CD14-positive monocyte (primary cell): ENCODE results near the gene ZNF524. TPM values are rescaled to one million over a fixed set of nuclear protein-coding genes. Genes with fewer than 3 reads are reported as not detected.

Experiments used
- DNase-seq, 3 donors: peaks; one replicate each; pipeline ENCODE4 v3.0.0-alpha.2; 2011 to 2022
- H2AFZ ChIP-seq: 2 replicates; pipeline ENCODE4 v1.6.0; 2012; ENCODE audit warnings: mild to moderate bottlenecking, low read depth, low read length, inconsistent platforms; ENCODE audit not compliant: insufficient read depth, poor library complexity, severe bottlenecking
- H3K27ac ChIP-seq, 2 donors: 1 replicate in 1 of 2; 2 replicates in 1 of 2; pipeline ENCODE4 v1.5.1; 2012 to 2013; ENCODE audit warnings: low read length in 2 of 2, control low read depth in 1 of 2, inconsistent platforms in 1 of 2, low read depth in 1 of 2, mild to moderate bottlenecking in 1 of 2
- H3K27me3 ChIP-seq, 2 donors: one replicate each; pipeline versions ENCODE4 v1.6.0 to v1.6.1; 2011 to 2013; ENCODE audit warnings: low read length in 2 of 2; ENCODE audit not compliant: control insufficient read depth in 2 of 2, insufficient read depth in 2 of 2
- H3K36me3 ChIP-seq, 2 donors: replicated peaks in 1 of 2; 1 replicate in 1 of 2; 2 replicates in 1 of 2; pipeline versions ENCODE4 v1.5.1 to v1.6.1; 2012 to 2013; ENCODE audit warnings: low read length in 2 of 2, control low read depth in 1 of 2, inconsistent platforms in 1 of 2, mild to moderate bottlenecking in 1 of 2; ENCODE audit not compliant: insufficient read depth in 2 of 2, control insufficient read depth in 1 of 2
- H3K4me1 ChIP-seq, 2 donors: 1 replicate in 1 of 2; 2 replicates in 1 of 2; pipeline versions ENCODE4 v1.5.1 to v1.6.1; 2012 to 2013; ENCODE audit warnings: low read length in 2 of 2, control low read depth in 1 of 2, inconsistent platforms in 1 of 2, mild to moderate bottlenecking in 1 of 2, moderate library complexity in 1 of 2; ENCODE audit not compliant: insufficient read depth in 2 of 2, control insufficient read depth in 1 of 2
- H3K4me2 ChIP-seq: replicated peaks from 2 replicates; pipeline ENCODE3; 2012; ENCODE audit warnings: low read length, moderate library complexity, mild to moderate bottlenecking; ENCODE audit not compliant: poor library complexity, severe bottlenecking; ENCODE audit errors: extremely low read depth
- H3K4me3 ChIP-seq, 3 experiments: fragments of 200-600 bp in 1 of 3; sonication (generic) in 1 of 3; replicated peaks in 1 of 3; 1 replicate in 2 of 3; 2 replicates in 1 of 3; pipeline ENCODE4 v1.5.1; 2011 to 2013; ENCODE audit warnings: low read length in 3 of 3, mild to moderate bottlenecking in 3 of 3, control low read depth in 2 of 3, low read depth in 2 of 3, inconsistent platforms in 1 of 3, moderate library complexity in 1 of 3
- H3K79me2 ChIP-seq: 2 replicates; pipeline ENCODE4 v1.6.0; 2012; ENCODE audit warnings: mild to moderate bottlenecking, control low read depth, inconsistent platforms, low read length, moderate library complexity; ENCODE audit not compliant: insufficient read depth
- H3K9ac ChIP-seq: 2 replicates; pipeline ENCODE4 v1.6.0; 2017; ENCODE audit warnings: low read length, mild to moderate bottlenecking; ENCODE audit not compliant: insufficient read depth, poor library complexity, severe bottlenecking
- H3K9me3 ChIP-seq, 2 donors: replicated peaks in 1 of 2; 1 replicate in 1 of 2; 2 replicates in 1 of 2; pipeline versions ENCODE4 v1.5.1 to v1.6.1; 2012 to 2013; ENCODE audit warnings: low read length in 2 of 2, control low read depth in 1 of 2; ENCODE audit not compliant: control insufficient read depth in 1 of 2, insufficient read depth in 1 of 2
- H4K20me1 ChIP-seq: 2 replicates; pipeline ENCODE4 v1.6.0; 2012; ENCODE audit warnings: mild to moderate bottlenecking, low read length, control low read depth, moderate library complexity; ENCODE audit not compliant: insufficient read depth
- H3K27ac Mint-ChIP-seq, 7 donors: one replicate each; pipeline ENCODE4 v1.8.0; 2020; ENCODE audit warnings: mild to moderate bottlenecking in 7 of 7, mixed read lengths in 7 of 7, moderate library complexity in 6 of 7, inconsistent platforms in 2 of 7
- H3K27me3 Mint-ChIP-seq, 3 donors: one replicate each; pipeline ENCODE4 v1.8.0; 2021 to 2022; ENCODE audit warnings: low read depth in 3 of 3, mild to moderate bottlenecking in 3 of 3, mixed read lengths in 3 of 3, moderate library complexity in 3 of 3, inconsistent platforms in 1 of 3
- H3K36me3 Mint-ChIP-seq, 2 donors: one replicate each; pipeline ENCODE4 v1.8.0; 2020; ENCODE audit warnings: mixed read lengths in 2 of 2, inconsistent platforms in 1 of 2, mild to moderate bottlenecking in 1 of 2
- H3K4me1 Mint-ChIP-seq: one replicate; pipeline ENCODE4 v1.8.0; 2020; ENCODE audit warnings: mild to moderate bottlenecking, mixed read lengths
- H3K4me3 Mint-ChIP-seq, 2 donors: one replicate each; pipeline ENCODE4 v1.8.0; 2020; ENCODE audit warnings: mild to moderate bottlenecking in 2 of 2, mixed read lengths in 2 of 2, moderate library complexity in 1 of 2
- H3K9me3 Mint-ChIP-seq, 7 donors: one replicate each; pipeline ENCODE4 v1.8.0; 2020 to 2022; ENCODE audit warnings: mixed read lengths in 7 of 7, mild to moderate bottlenecking in 6 of 7, moderate library complexity in 6 of 7, inconsistent platforms in 2 of 7
- WGBS: methylation state at CpG from one replicate; pipeline ENCODE4 v1.1.5; 2013; ENCODE audit warnings: missing lambda C conversion rate; ENCODE audit not compliant: insufficient coverage; 5-methylcytosine and 5-hydroxymethylcytosine counted together
- intact Hi-C, 2 donors: fragments of 100-400 bp; cut with micrococcal nuclease; formaldehyde crosslinking; loops; one replicate each; pipeline versions ENCODE4 v1.15.0 to v1.15.1; 2023
- polyA plus RNA-seq, 3 donors: library from polyadenylated mRNA; depleted of rRNA in 1 of 3; unstranded in 2 of 3; stranded (reverse) in 1 of 3; fragments of 300-500 nt in 2 of 3; fragments of >200 nt in 1 of 3; fragmentation: Illumina TruSeq in 2 of 3; gene quantifications; 1 replicate in 2 of 3; 2 replicates in 1 of 3; pipeline ENCODE4 v1.2.3, GENCODE V29; 2012 to 2021
- TF ChIP-seq, protein P1 (sequence below): fragments of 200-600 bp; IDR thresholded peaks from one replicate; pipeline ENCODE4 v1.8.0; 2022; ENCODE audit warnings: antibody characterized with exemption, mild to moderate bottlenecking

ZNF524 gene
- polyA plus RNA-seq, 3 donors, result 27.9 to 45.7 (median 41.8) TPM

- 2% methylated on average over 24 of the region's 36 CpGs for WGBS
- H3K27ac ChIP-seq, result no peak overlapping the region
Measured at GRCh38 chr19:55585658-55586339, 14.3 kb upstream of the ZNF524 start.

GRCh38 chr19:55586976-55587668 lies 13.0 kb upstream of the ZNF524 start:
- Histone ChIP-seq H3K4me1 (peaks cover 10 to 21% of the 10 kb centered on the region in 2 donors), H3K27ac (no peak overlapping the region), H4K20me1 (no peaks in the 10 kb centered on the region), H3K27me3 (peaks cover 9 to 29% of the 10 kb centered on the region in 2 donors), H3K9me3 (no peaks in the 10 kb centered on the region), H3K79me2 (no peaks in the 10 kb centered on the region), H3K9ac (no peak overlapping the region), H3K36me3 (no peaks in the 10 kb centered on the region), H2AFZ (peak overlapping the region; percentile 65), H3K4me3 (peak overlapping the region in 2 of 3 experiments; percentile 24 to 75), H3K4me2 (peak overlapping the region; percentile 88)
- intact Hi-C loops, result loop anchor here in 1 of 2 donors (1.0 to 5.0 kb wide), 2 partner anchors 12 to 35 kb away; partner anchors contain the start of genes FIZ1 and ZNF784
- Mint-ChIP-seq H3K4me3 (peak overlapping the region; percentile 76 to 92), H3K27me3 (peaks cover 25 to 37% (median 34%) of the 10 kb centered on the region in 3 donors), H3K4me1 (peaks cover 20% of the 10 kb centered on the region), H3K9me3 (peaks cover 0 to 9% (median 3%) of the 10 kb centered on the region in 7 donors), H3K36me3 (peaks cover 3 to 4% of the 10 kb centered on the region in 2 donors), H3K27ac (peak overlapping the region in 2 of 7 donors; percentile 45 to 50)
- TF ChIP-seq, protein P1, sequence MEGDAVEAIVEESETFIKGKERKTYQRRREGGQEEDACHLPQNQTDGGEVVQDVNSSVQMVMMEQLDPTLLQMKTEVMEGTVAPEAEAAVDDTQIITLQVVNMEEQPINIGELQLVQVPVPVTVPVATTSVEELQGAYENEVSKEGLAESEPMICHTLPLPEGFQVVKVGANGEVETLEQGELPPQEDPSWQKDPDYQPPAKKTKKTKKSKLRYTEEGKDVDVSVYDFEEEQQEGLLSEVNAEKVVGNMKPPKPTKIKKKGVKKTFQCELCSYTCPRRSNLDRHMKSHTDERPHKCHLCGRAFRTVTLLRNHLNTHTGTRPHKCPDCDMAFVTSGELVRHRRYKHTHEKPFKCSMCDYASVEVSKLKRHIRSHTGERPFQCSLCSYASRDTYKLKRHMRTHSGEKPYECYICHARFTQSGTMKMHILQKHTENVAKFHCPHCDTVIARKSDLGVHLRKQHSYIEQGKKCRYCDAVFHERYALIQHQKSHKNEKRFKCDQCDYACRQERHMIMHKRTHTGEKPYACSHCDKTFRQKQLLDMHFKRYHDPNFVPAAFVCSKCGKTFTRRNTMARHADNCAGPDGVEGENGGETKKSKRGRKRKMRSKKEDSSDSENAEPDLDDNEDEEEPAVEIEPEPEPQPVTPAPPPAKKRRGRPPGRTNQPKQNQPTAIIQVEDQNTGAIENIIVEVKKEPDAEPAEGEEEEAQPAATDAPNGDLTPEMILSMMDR, result no peak
- 3% methylated on average over 28 of the region's 40 CpGs for WGBS
- peak; percentile 84 to 85 (median 84) for DNase-seq

More at GRCh38 chr19:55585658-55586339, 14.3 kb upstream of the ZNF524 start:
- no peaks in the 10 kb centered on the region for H4K20me1 ChIP-seq
- H3K9me3 ChIP-seq, result no peaks in the 10 kb centered on the region
- H3K36me3 ChIP-seq, result no peaks in the 10 kb centered on the region
- H3K4me1 ChIP-seq, result peaks cover 18 to 31% of the 10 kb centered on the region in 2 donors
- DNase-seq, result no peak
- no peak overlapping the region for H3K4me3 ChIP-seq
- H3K27ac Mint-ChIP-seq, result peak overlapping the region in 1 of 7 donors; percentile 61
- H2AFZ ChIP-seq, result peak overlapping the region; percentile 35
- intact Hi-C loops, result loop anchor here in 1 of 2 donors (5.0 kb wide), 1 partner anchor 37 kb away; the partner anchor contains the start of gene ZNF784
- H3K4me3 Mint-ChIP-seq, result peak overlapping the region; percentile 34 to 92
- H3K27me3 ChIP-seq, result peaks cover 9 to 29% of the 10 kb centered on the region in 2 donors
- peaks cover 0 to 3% of the 10 kb centered on the region in 2 donors for H3K36me3 Mint-ChIP-seq
- H3K27me3 Mint-ChIP-seq, result peaks cover 25 to 37% (median 34%) of the 10 kb centered on the region in 3 donors
- TF ChIP-seq, protein P1, result no peak
- no peak overlapping the region for H3K9ac ChIP-seq
- peaks cover 0 to 9% (median 1%) of the 10 kb centered on the region in 7 donors for H3K9me3 Mint-ChIP-seq
- H3K4me1 Mint-ChIP-seq, result peaks cover 31% of the 10 kb centered on the region
- no peaks in the 10 kb centered on the region for H3K79me2 ChIP-seq
- no peak overlapping the region for H3K4me2 ChIP-seq
